Measurements from ENCODE around the gene EEFSEC.

The EEFSEC gene

GRCh38 chr3:128426128-128426921 lies 273.0 kb downstream of the EEFSEC start:
- H3K4me3 ChIP-seq (ENCODE audit: low read length): no peak overlapping the region
- no peak for TF ChIP-seq ZNF274 (IDR thresholded peaks at IDR 0.05; ENCODE audit: low read depth, low read length)

- H3K4me3 ChIP-seq (ENCODE audit: low read length): no peak overlapping the region
- TF ChIP-seq ZNF274 (IDR thresholded peaks at IDR 0.05; ENCODE audit: low read depth, low read length): no peak
Observed at GRCh38 chr3:128427175-128427857, 274.0 kb downstream of the EEFSEC start.

DNA sequence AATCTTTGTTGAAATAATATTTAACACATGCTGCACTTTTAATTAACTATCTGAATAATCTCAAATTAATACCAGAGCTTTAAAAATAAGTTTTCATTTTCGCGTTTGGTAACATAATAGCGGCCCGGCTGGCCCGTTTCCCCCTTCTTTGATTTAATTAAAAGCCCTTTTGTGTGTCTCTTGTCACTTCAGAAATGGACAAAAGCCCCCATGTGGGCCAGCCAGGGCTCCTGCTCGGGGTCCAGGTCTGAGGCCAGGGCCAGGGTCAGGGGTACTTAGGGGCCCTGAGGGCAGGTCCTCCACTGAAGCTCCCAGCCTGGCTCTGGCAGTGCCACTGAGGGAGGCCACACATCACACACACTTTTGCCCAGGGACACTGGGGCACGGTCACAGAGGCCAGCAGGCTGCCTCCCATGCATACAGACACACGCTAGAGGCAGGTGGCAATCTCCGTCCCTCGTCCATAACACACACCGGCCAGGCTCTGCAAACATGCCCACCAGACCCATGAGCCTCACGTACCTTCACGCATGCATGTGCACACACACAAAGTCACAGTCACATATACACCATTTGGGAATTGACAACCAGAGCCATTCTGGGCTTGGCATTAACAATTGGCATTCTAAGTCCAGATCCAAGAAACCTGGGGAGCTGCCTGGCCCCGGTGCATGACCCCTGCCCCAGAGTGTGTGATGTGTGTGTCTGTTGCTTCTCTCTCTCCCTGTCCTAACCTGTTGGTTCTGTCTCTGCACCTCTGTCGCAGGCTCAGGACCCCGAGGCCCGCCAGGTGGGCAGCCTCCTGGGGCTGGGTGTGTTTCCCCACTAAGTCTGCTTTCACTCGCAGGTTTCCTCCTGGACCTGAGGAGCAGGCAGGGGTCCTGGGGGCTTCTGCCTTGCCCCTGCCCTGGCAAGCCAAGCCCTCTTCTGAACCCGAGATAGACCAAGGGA lies 274.9 kb downstream of the EEFSEC start:
- no peak overlapping the region for H3K4me3 ChIP-seq (ENCODE audit: low read length)
- TF ChIP-seq ZNF274 (IDR thresholded peaks at IDR 0.05; ENCODE audit: low read depth, low read length): no peak

GRCh38 chr3:128429275-128429674 lies 276.0 kb downstream of the EEFSEC start:
- TF ChIP-seq ZNF274 (IDR thresholded peaks at IDR 0.05; ENCODE audit: low read depth, low read length): no peak
- H3K4me3 ChIP-seq (ENCODE audit: low read length): no peak overlapping the region

- H3K4me3 ChIP-seq (ENCODE audit: low read length): no peak overlapping the region
- TF ChIP-seq ZNF274 (IDR thresholded peaks at IDR 0.05; ENCODE audit: low read depth, low read length): no peak
Observed at GRCh38 chr3:128429751-128430150, 276.5 kb downstream of the EEFSEC start.

GRCh38 chr3:128430301-128430700 lies 277.0 kb downstream of the EEFSEC start:
- no peak overlapping the region for H3K4me3 ChIP-seq (ENCODE audit: low read length)
- no peak for TF ChIP-seq ZNF274 (IDR thresholded peaks at IDR 0.05; ENCODE audit: low read depth, low read length)

GRCh38 chr3:128430731-128431130 lies 277.4 kb downstream of the EEFSEC start:
- H3K4me3 ChIP-seq (ENCODE audit: low read length): no peak overlapping the region
- TF ChIP-seq ZNF274 (IDR thresholded peaks at IDR 0.05; ENCODE audit: low read depth, low read length): no peak

GRCh38 chr3:128431803-128432300 lies 278.6 kb downstream of the EEFSEC start:
- TF ChIP-seq ZNF274 (IDR thresholded peaks at IDR 0.05; ENCODE audit: low read depth, low read length): no peak
- no peak overlapping the region for H3K4me3 ChIP-seq (ENCODE audit: low read length)

DNA sequence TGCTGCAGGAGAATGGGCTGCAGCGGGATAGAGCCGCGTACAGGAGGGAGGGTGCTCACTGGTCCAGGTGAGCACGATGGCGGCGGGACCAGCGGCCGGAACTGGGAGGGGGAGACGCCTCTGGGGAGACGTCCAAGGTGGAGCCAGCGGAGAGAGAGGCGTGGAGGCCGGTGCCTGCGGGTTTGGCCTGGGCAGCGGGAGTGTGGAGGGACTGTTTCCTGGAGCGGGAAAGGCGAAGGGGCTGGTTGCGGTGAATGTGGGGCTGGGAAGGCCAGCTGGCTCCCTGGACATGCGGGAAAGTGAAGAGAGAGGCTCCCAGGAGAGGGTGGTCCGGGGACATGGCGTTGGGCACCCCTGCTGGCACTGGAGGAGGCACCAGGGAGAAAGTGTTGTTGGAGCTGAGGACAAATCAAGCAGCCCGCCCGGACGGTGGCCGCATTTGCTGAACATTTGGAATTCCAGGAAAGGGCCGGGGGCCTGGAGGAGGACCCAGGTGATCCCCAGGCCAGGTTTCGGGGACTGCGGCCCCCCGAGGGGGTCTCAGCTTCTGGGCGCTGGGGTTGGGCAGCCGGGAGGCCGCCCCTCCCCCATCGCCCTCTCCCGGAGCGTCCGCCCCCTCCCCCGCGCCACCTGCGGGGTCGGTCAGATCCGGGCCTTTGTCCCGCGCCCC lies 279.2 kb downstream of the EEFSEC start:
- no peak overlapping the region for H3K4me3 ChIP-seq (ENCODE audit: low read length)
- no peak for TF ChIP-seq ZNF274 (IDR thresholded peaks at IDR 0.05; ENCODE audit: low read depth, low read length)

DNA sequence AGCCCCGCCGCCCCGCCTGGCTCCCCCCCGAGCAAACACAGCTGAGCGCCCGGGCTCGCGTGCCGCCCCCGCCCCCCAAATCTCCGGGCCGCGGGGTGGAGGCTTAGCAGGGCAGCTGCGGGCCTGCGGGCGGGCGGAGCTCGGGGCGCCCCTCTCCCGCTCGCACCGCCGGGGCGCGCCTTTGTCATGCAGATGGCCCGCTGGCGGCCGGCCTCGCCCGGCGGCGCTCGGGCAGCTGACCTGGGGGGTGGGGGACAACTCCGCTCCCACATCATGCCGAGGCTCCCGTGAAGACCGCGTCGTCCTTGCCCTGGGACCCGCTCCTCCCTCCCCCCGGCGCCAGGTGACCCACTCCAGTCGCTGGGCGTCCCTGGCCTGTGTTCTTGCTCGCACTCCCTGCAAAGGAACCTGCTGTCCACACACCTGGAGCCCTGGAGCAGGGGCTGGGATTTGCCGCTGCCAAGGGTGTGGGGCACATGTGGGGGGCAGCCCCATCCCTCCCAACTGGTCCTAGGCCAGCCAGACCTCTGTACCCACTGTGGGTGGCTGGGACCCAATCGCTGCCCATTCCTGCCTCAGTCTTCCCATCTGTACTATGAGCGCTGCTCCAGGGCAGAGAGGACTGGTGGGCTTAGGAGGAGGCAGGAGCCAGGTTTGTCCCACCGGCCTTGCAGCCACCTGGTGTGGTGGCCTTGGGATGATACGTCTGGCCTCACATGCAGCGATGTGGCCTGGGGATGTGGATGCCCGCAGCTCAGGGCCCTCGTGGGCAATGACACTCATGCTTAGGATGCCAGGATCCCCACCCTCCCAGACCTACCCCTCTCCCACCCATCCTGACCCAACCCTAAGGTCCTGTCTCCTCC lies 279.9 kb downstream of the EEFSEC start:
- no peak overlapping the region for H3K4me3 ChIP-seq (ENCODE audit: low read length)
- TF ChIP-seq ZNF274 (IDR thresholded peaks at IDR 0.05; ENCODE audit: low read depth, low read length): no peak

DNA sequence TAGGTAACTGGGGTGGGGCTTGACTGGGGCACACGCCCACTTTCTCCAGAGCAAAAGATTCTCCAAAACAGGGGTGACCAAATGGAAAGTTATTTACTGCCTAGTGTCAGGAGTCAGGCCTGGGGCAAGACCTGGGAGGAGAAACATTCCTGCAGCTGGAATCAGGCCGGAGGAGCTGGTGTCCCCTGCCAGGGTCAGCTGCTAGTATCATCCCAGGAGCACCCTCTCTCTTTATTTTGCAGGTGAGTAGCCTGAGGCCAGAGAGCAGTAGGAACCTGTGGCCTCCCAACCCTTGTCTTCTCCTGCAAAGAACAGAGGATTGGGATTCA lies 280.5 kb downstream of the EEFSEC start:
- no peak for TF ChIP-seq ZNF274 (IDR thresholded peaks at IDR 0.05; ENCODE audit: low read depth, low read length)
- H3K4me3 ChIP-seq (ENCODE audit: low read length): no peak overlapping the region

GRCh38 chr3:128434524-128434923 lies 281.2 kb downstream of the EEFSEC start:
- no peak overlapping the region for H3K4me3 ChIP-seq (ENCODE audit: low read length)
- no peak for TF ChIP-seq ZNF274 (IDR thresholded peaks at IDR 0.05; ENCODE audit: low read depth, low read length)

DNA sequence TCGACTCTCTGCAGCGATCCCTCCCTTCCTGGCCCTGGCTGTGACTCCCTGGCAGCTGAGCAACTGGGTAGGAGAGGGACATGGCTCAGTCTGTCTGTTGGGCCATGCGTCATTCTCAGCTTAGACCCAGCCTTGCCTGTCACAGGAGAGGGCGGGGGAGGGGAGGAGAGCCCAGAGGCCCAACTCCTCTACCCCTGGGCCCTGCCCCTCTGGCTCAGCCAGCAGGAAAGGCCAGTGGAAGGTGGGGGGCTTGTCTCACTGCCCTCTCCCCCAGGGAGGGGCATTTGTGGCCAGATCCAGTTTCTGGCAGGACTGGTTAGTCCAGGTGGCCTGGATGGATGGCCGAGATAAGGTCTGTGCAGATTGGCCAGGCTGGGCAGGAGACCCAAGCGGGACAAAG lies 281.8 kb downstream of the EEFSEC start:
- H3K4me3 ChIP-seq (ENCODE audit: low read length): no peak overlapping the region
- no peak for TF ChIP-seq ZNF274 (IDR thresholded peaks at IDR 0.05; ENCODE audit: low read depth, low read length)

Measured in GM08714 (cell line).